Left lobe of liver (tissue), 2 donors: ENCODE measurements around the gene PLB1. TPM values are rescaled to one million over a fixed set of nuclear protein-coding genes. Genes with fewer than 3 reads are reported as not detected.

Experiments
- ATAC-seq: fragments of 200-7000 bp; cut with Tn5 transposase; one replicate; pipeline ENCODE4 v1.9.1; 2020; ENCODE audit warnings: mild to moderate bottlenecking, moderate library complexity
- DNase-seq: peaks from one replicate; pipeline ENCODE4 v3.0.0-alpha.2; 2020; ENCODE audit warnings: low spot score
- total RNA-seq: library from RNA; stranded (reverse); gene quantifications from one replicate; pipeline ENCODE4 v1.2.1, GENCODE V29; 2021
- donor health status: DM: no; HTN: no; CAD: no; lungs with moderate emphysema.
- donor health status: DM: no; HTN: yes; CAD: no.

PLB1 gene
- total RNA-seq, 1 donor from 2014 or later = 0.45 TPM

GRCh38 chr2:28493636-28494035 is 2.2 kb upstream of the PLB1 start:
- no peak for ATAC-seq
- no peak for DNase-seq

- ATAC-seq (no peak), DNase-seq (no peak)
Measured at GRCh38 chr2:28496781-28497180, 921 bp downstream of the PLB1 start.

GRCh38 chr2:28497206-28497605 is 1.3 kb downstream of the PLB1 start:
- ATAC-seq = no peak
- DNase-seq = no peak

- ATAC-seq (no peak), DNase-seq (no peak)
Measured at GRCh38 chr2:28499282-28499681, 3.4 kb downstream of the PLB1 start.

- no peak for DNase-seq
- no peak for ATAC-seq
Measured at GRCh38 chr2:28505361-28505760, 9.5 kb downstream of the PLB1 start.

GRCh38 chr2:28506112-28506910 is 10.5 kb downstream of the PLB1 start:
- ATAC-seq (no peak), DNase-seq (no peak)

- ATAC-seq = no peak
- DNase-seq = no peak
Measured at GRCh38 chr2:28507796-28508764, 12.2 kb downstream of the PLB1 start.

GRCh38 chr2:28509361-28509760 is 13.5 kb downstream of the PLB1 start:
- DNase-seq = no peak

GRCh38 chr2:28510184-28510583 is 14.3 kb downstream of the PLB1 start:
- no peak for ATAC-seq
- no peak for DNase-seq

More at GRCh38 chr2:28509361-28509760, 13.5 kb downstream of the PLB1 start:
- ATAC-seq = no peak

GRCh38 chr2:28511871-28512606 is 16.2 kb downstream of the PLB1 start:
- DNase-seq (no peak), ATAC-seq (no peak)

- ATAC-seq (no peak), DNase-seq (no peak)
Measured at GRCh38 chr2:28512607-28512965, 16.7 kb downstream of the PLB1 start.

- ATAC-seq = no peak
Measured at GRCh38 chr2:28513097-28513496, 17.2 kb downstream of the PLB1 start.

GRCh38 chr2:28515176-28515751 is 19.4 kb downstream of the PLB1 start:
- DNase-seq (no peak), ATAC-seq (no peak)

More at GRCh38 chr2:28513097-28513496, 17.2 kb downstream of the PLB1 start:
- DNase-seq = no peak

GRCh38 chr2:28516430-28516829 is 20.6 kb downstream of the PLB1 start:
- no peak for DNase-seq
- no peak for ATAC-seq

GRCh38 chr2:28516950-28517349 is 21.1 kb downstream of the PLB1 start:
- no peak for ATAC-seq
- no peak for DNase-seq

GRCh38 chr2:28521663-28522062 is 25.8 kb downstream of the PLB1 start:
- no peak for DNase-seq
- no peak for ATAC-seq

GRCh38 chr2:28522481-28522880 is 26.6 kb downstream of the PLB1 start:
- ATAC-seq (no peak), DNase-seq (no peak)

GRCh38 chr2:28523902-28524301 is 28.0 kb downstream of the PLB1 start:
- ATAC-seq = no peak
- no peak for DNase-seq

- DNase-seq = no peak
- ATAC-seq = no peak
Measured at GRCh38 chr2:28525481-28525880, 29.6 kb downstream of the PLB1 start.

GRCh38 chr2:28526527-28527132 is 30.8 kb downstream of the PLB1 start:
- ATAC-seq = no peak

More at GRCh38 chr2:28526527-28527132, 30.8 kb downstream of the PLB1 start:
- no peak for DNase-seq
